SIG-M5 treated with dmso at 0.1 percent for 504 hours (cell line): ENCODE measurements around the gene SPEM1.

Experiments used
- DNase-seq: peaks from one replicate; lab custom pipeline; 2025; ENCODE audit not compliant: unreplicated experiment; lab: John Stamatoyannopoulos, UW

Gene SPEM1

DNA sequence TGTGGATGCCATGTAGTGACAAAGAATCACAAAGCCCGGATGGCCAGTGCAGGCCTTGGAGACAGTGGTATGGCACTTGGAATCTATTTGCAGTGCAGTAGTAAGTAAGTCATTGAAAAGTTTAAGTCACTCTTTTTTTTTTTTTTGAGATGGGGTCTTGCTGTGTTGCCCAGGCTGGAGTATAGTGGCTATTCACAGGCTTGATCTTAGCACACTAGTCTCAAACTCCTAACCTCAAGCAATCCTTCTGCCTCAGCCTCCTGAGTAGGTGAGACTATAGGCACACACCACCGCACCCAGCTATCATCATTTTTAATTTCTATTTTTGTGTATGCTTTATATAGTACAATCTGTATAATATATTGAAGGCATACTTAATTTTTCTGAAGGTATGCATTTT lies 21.5 kb upstream of the SPEM1 start:
- no peak for DNase-seq

DNA sequence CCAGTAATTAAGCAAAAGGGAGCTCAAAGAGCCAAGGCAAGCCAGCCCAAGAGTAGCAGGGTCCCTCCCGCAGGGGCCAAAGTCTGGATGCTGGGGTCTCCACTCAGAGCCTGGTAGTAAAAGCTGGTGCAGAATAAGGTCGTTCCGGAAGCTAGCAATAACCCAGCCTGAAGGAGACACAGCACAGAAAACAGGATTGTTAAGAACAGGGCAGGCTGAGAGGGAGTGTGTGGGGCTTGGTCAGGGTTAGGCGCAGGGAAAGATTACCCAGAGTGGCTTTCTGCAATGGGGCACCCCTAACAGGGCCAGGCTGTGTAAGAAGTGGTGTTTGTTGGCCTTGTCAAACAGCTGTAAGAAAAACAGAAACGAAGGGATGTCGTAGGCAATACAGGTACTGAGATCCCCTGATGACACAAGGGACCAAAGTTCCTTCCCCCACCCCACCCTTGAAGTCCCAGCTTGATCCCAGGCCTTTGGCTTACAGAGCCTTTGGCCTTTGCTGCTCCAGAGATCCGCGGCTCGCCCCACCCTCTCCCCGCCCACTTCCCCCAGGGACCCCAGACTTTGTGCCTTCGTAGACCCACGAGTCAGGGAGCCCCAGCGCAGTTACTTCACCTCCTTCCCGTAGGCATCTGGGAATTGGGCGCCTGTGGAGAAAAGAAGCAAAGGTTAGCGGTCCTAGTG lies 16.9 kb upstream of the SPEM1 start:
- DNase-seq: no peak

- peak; percentile 77 for DNase-seq
Observed at GRCh38 chr17:7403727-7403976, 16.5 kb upstream of the SPEM1 start.

DNA sequence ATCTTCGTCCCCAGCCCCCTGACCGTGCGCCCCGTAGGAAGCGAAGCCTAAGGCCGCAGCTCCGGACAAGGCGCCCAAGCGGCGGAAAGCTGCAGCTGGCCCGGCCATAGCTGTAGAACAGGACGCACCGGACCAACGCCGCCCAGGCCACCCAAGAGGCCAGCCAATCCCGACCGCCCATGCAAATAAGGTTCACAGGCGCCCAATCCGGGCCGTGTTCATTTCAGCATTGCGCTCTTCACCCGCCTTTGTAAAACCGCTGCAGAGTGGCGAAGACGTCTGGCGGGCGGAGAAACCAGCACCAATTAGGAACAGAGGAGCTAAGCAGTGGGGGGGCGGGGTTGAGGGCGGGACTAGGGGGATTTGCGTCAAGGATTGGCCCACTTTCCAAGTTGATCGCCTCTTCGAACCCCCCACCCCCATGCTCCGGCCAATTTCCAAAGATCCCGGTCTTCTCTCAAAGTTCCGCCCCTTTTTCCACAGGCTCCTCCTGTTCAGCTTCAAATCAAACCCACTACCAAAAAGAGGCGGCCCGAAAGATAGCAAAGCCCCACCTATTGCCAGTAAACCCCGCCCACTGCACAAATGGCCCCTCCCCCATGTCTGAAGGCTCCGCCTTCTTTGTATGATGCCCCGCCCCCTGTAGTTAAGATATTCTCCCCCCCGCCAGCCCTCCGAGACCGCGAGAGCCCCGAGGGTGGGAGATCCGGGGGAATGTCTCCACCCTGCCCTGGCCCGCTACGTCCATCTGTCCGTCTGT lies 16.0 kb upstream of the SPEM1 start, which contains the start of gene TMEM256:
TSS of gene TMEM256 (minus strand) at position 121 of the 760 bp plus-strand sequence. CDS start at position 108, 13 bp downstream.
- peak; percentile 99 for DNase-seq

- no peak for DNase-seq
Observed at GRCh38 chr17:7404737-7405349, 15.3 kb upstream of the SPEM1 start.

DNA sequence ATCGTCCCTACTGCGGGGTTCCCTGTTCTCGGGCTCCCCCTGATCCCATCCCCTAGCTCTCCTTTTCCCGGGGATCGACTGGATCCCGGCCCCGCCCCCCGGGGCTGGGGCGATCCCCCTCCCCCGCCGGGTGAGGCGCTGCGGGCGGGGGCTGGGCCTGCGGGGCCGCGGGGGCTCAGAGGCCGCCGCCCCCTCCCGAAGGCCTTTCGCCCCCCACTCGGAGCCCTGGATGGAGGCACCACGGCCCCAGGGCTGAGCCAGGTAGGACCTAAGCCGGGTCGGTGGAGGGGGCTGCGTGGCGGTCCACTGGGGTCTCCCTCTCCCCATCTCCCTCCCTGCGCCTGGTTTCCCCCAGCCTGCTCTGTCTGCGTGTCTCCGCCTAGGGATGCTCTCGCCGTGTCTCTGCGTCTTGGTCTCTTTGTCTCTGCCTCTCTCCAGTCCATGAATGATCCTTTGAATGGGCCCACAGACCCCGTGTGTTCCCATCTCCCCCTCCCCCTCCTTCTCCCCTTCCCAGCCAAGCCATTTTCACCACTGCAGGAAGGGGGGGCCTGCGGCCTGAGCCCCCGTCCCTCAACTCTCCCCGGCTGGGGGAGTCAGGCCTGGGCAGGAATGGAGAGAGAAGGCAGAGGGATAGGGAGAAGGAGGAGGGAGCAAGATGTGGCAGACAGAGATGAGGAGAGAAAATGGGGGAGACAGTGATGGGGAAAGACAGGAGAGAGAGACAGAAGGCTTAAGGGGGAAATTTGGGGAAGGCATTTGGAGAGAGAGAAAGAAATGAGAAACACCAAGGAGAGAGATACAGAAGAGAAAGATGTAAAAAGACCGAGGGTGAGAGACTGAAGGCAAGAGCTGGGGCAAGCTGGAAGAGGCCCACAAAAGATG lies 14.5 kb upstream of the SPEM1 start:
- no peak for DNase-seq

- no peak for DNase-seq
Observed at GRCh38 chr17:7406235-7406825, 13.8 kb upstream of the SPEM1 start.

DNA sequence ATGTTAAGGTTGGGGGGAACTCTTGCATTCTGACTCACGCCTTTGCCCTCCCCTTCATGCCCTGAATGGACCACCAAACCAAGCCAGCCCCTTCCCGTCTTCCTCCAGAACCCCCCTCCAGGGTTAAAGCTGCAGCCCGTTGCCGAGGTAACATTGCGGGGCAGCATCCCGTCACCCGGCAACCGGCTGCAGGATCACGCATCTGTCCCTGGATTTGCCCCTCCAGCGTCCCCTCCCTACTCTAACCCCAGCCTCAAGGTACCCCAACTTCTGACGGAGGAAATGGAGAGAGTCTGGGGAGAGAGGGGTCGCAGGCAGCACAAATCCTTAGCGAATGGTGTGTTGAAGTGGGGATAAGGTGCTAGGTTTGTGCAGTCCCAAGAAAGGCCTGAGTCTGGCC lies 13.0 kb upstream of the SPEM1 start:
- no peak for DNase-seq

DNA sequence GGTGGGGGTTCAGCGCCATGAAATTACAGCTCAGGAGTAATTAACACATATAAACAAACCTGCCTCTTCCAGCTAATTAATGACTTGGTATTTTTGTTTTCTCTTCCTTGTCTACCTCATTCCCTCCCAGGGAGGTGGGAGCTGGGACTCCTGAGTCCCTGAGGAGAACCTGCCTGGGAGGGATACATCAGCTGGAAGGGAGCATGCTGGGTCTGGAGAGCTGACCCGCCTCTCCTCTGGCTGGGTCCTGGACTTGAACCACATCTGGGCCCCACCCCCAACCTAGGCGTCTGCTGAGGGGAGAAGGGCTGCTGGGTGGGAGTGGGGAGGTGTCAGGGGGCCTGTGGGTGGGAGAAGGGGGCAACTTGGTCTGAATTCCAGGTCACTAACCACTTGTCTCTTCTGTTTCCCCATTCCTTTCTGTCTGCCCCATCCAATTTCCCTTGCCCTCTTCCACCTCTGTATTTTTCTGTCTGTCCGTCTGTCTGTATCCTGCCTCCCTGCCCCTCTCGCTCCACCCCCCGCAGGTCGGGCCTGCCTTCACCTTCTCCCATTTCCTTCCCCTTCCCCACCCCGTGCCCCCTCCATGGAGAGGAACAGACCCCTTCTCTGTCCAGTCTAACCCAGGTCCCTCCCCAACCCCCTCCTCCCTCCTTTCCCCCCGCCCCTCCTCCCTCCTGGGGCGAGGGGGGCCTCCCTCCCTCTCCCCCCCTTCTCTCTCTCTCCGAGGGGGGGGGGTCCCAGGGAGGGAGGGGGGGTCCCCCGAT lies 12.5 kb upstream of the SPEM1 start, which contains the start of gene NLGN2:
TSS of gene NLGN2 (plus strand) at position 361 of the 767 bp plus-strand sequence. CDS start 411 bp downstream, outside the sequence.
- DNase-seq: no peak

GRCh38 chr17:7408252-7408727 lies 11.8 kb upstream of the SPEM1 start:
- no peak for DNase-seq

DNA sequence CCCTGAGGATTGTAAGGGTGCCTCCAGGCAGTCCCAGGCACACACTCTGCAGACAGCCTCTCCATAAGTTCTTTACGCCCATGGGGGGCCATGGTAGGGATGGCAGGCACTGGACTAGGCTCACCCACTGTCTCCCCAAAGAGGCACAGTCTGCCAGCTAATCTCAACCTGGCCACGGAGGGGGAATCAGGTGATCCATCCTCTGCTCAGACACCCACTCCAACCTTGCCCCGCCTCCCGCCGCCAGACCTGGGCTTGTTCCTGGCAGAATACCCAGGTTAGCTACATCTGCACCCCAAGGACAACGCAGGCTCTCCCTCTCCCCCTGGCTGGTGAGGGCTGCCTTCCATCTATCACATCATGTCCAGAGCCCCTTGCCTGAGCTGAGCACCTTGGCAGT lies 11.3 kb upstream of the SPEM1 start:
- DNase-seq: no peak

- no peak for DNase-seq
Observed at GRCh38 chr17:7409716-7410115, 10.4 kb upstream of the SPEM1 start.

GRCh38 chr17:7410634-7411426 lies 9.3 kb upstream of the SPEM1 start:
- no peak for DNase-seq

DNA sequence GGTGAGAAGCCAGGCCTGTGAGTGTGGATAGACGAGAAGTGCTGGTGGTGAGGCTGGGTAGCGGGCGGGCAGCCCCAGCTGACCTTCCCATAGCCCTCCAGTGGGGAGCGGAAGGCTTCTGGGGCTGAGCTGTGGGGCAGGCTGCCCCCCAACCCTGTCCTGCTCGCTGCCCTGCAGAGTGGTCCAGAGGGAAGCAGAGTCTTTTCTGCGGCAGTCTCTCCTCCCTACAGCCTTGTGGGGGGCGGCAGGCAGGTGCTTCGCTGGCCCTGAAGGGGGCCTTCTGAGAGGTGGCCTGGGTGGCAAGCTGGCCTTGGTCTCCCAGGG lies 8.7 kb upstream of the SPEM1 start:
- no peak for DNase-seq

GRCh38 chr17:7413346-7413985 lies 6.7 kb upstream of the SPEM1 start:
- DNase-seq: no peak

- DNase-seq: no peak
Observed at GRCh38 chr17:7414837-7415236, 5.3 kb upstream of the SPEM1 start.

GRCh38 chr17:7415784-7416183 lies 4.3 kb upstream of the SPEM1 start:
- no peak for DNase-seq

DNA sequence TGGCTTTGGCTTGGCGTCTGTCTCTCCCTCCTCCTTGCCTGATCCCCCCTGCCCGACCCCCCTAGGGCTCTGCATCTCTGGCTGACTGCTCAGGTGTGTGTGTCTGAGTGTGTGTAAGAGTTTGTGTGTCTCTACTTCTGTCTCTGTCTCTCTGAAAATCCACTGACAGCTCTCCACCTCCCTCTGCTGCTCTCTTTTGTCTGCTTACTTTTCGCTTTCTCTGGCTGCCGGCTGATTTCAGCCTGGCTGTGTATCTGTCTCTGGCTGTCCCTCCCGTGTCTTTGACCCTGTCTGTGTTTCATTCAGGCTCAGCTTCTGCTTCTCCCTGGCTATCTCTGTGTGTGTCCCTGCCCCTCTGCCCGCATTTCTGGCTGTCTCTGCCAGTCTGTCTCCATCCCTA lies 3.8 kb upstream of the SPEM1 start:
- no peak for DNase-seq
